DMS53 (cell line): Measurements from ENCODE around the gene OSMR.

ENCODE experiments used
- DNase-seq: peaks from one replicate; lab custom pipeline; 2025; lab: John Stamatoyannopoulos, UW

Gene OSMR

DNA sequence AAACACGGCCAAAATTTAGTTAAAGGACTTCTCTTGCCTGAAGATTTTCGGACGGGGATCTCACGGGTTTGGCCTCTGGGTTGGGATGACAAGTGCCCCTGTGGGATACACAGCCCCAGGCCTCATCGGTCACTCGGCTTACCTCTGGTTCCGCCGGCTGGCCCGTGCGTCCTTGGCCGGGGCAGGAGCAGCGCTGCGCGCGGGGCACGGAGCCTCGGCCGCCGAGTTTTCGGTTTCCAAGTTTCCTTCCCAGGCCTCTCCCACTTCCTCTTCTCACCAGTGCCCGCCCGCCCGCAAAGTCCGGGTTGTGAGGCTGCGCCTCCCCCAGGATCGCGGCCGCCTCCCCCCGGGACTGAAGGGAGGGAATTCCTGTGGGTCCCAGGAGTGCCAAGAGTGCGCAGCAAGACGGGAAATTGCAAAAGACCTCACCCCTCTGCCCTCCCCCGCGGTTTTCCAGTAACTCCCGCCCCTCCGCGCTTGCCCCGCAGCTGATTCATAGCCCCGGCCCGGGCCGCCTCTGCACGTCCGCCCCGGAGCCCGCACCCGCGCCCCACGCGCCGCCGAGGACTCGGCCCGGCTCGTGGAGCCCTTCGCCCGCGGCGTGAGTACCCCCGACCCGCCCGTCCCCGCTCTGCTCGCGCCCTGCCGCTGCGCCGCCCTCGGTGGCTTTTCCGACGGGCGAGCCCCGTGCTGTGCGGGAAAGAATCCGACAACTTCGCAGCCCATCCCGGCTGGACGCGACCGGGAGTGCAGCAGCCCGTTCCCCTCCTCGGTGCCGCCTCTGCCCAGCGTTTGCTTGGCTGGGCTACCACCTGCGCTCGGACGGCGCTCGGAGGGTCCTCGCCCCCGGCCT lies at the start of gene OSMR:
TSS of gene OSMR (plus strand) at position 487 of the 853 bp plus-strand sequence. CDS start 23,033 bp downstream, outside the sequence.
- peak; percentile 66 for DNase-seq

- DNase-seq: peak; percentile 33
Measured at GRCh38 chr5:38796742-38797108, 49.1 kb upstream of the OSMR start.

DNA sequence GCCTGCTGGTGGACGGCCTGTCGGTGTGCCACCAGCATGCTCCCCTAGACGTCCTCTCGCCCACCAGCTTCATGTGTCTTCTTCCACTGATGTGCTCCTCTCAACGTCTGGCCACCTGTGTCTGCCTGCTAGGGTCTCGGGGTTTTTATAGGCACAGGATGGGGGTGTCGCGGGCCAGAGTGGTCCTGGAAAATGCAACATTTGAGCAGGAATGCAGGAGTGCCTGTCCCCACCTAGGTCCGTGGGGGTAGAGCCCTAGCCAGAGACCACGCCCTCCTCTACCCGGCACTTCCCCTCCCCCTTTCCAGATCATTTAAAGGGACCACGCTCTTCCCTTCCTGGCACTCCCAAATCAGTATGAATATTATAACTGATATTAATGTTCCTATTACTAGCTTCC lies 48.0 kb upstream of the OSMR start:
- no peak for DNase-seq

DNA sequence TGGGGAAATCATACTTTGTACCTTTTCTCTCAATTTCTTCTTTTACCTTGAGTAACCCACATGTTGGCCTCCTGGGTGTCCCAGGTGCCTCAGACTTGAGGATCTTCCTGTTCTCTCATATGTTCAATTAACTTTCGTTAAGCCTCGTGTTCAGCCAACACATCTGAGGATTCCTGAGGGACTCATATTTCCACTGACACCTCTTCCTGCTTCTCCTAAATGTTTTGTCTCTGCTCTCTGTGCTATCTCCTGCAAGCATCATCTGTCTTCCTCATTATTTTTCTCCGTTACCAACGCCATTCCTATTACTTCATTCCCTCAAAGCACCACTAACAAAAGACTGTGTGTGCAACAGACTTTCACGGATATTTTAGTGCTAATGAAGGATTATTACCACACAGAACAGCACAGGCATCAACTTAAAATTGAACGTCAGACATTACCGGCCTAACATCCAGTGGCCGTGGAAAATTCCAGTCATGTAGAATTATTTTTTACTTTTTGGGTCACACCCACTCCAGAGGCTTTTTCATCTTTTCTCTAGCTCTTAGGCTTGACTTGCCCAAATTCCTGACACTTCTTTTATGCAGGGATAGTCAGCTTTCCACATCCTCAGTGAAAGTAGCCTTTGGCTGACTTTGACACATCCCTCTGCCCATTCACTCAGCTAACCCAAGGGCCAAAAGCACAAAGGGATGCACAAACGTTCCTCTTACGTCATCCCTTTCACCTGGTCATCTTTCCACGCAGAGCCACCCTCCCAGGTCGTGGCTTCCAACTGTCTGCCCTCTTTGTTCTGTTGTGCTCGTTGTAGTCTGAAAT lies 46.0 kb upstream of the OSMR start:
- DNase-seq: no peak

- DNase-seq: no peak
Measured at GRCh38 chr5:38800515-38800914, 45.3 kb upstream of the OSMR start.

GRCh38 chr5:38802125-38802524 lies 43.7 kb upstream of the OSMR start:
- no peak for DNase-seq

DNA sequence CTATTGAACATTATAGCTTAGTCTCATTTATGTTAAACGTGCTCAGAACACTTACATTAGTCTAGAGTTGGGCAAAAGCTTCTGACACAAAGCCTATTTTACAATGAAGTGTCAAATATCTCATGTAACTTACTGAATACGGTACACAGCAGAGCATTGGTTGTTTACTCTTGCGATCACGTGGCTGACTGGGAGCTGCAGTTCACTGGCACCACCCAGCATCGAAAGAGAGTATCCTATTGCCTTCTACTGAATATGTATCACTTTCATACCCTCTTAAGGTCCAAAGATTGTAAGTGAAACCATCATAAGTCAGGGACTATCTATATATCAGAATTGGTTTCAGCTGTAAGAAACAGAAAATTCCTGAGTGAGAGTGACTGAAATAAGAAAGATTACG lies 42.6 kb upstream of the OSMR start:
- DNase-seq: no peak

DNA sequence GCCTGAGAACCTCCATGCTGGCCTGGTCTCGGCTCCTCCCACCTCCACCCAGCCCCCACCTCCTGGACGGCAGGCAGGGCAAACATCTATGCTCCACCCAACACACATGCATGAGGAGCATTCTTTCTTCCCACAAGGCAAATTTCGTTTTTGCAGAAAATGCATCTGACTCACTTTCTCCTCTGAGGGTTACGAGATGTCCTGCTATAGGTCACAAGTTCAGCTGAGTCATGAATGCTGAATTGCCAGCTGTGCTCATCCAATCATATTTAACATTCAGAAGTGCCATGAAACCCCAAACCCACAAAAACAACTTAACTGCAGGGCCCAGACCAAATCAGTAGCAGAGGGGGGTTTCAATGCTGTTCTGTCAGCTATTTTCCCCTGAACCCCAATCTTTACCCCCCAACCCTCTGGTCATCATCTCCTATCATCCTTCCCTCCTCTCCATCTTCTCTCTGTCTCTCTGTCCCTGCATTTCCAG lies 39.0 kb upstream of the OSMR start:
- peak; percentile 5 for DNase-seq

- DNase-seq: peak; percentile 78
Measured at GRCh38 chr5:38807570-38808483, 38.0 kb upstream of the OSMR start.

- DNase-seq: no peak
Measured at GRCh38 chr5:38808666-38809343, 37.0 kb upstream of the OSMR start.

- DNase-seq: peak; percentile 87
Measured at GRCh38 chr5:38809388-38810359, 36.1 kb upstream of the OSMR start.

- DNase-seq: no peak
Measured at GRCh38 chr5:38814879-38815278, 30.9 kb upstream of the OSMR start.

- DNase-seq: peak; percentile 44
Measured at GRCh38 chr5:38816083-38817030, 29.5 kb upstream of the OSMR start.

- DNase-seq: no peak
Measured at GRCh38 chr5:38821679-38822078, 24.1 kb upstream of the OSMR start.

- no peak for DNase-seq
Measured at GRCh38 chr5:38823503-38823902, 22.3 kb upstream of the OSMR start.

DNA sequence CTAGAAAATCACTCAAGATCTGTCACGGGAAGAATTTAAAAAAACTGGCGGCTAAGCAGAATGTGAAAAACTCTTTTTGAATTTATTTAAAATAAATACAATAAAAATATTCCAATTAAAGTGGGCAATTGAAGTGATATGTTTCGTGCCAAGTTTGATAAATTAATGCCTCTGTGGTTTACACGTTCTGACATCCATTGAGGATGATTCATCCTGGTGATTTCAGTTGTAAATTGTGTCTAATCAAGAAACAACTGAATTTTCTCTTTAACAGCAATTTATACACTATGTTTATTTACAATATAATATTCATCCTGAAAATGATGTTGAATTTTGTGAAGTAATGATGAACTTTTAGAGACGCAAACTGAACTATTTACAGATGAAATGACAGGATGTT lies 21.0 kb upstream of the OSMR start:
- no peak for DNase-seq

DNA sequence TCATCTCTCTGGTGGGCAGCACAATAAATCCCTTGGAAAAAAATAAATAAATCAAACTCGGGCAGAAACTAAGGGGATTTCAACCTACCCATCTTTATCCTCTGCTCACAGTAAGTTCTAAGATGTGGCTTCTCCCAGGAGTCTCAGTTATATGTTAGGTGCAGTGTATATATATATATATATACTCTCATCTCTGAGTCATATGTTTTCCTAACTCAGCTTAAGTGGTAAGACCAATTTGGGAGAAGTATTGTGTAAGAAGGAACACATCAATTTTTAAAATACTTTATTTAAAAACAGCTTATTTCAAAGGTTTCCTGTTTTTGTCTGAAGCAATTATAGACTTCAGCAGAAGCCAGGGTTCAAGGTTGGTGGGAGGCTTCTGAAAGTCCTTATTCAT lies 20.3 kb upstream of the OSMR start:
- DNase-seq: no peak

DNA sequence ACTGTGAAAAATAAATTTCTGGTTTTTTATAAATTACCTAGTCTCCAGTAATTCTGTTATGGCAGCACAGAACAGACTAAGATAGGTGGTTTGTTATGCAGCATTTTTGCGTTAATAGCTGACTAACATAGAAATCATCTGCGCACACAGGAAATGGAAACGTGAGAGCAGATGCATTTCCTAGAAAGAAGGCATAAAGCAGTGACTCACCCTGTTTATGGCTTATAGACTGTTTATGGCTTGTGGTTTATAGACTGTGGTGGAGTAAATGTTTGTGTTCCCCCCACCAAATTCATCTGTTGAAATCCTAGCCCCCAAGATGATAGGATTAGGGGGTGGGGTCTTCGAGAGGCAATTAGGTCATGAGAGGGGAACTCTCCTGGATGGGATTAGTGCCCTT lies 18.3 kb upstream of the OSMR start:
- DNase-seq: peak; percentile 17

DNA sequence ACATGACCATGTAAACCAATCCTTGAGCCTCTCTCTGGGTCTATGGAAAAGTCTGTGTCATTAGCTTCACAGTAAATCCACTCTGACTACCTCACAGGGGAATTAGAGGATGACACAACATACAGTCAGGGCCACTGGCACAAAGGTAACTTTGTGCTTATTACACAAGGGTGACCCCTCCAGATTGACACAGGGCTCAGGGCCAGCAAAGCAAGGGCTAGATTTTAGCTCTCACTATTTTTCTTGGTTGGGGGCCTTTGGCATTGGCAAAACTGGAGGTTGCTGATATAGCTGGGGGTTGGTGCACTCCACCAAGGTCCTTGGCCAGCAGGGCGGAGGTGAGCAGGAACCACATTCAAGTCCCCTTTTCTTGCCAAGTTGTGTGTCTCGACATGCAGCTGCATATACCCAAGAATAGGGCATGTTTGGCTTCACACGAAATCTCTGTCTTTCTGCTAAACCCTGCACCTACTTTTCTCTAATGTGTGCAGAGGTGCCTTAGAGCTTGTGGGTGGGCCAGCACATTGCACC lies 15.2 kb upstream of the OSMR start:
- DNase-seq: no peak
